ENCODE data around the gene CATSPERB. TPM values are rescaled to one million over a fixed set of nuclear protein-coding genes. Genes with fewer than 3 reads are reported as not detected.

CATSPERB gene
- total RNA-seq, 2 experiments from 2014 or later, result 5.3 to 7.1 TPM

DNA sequence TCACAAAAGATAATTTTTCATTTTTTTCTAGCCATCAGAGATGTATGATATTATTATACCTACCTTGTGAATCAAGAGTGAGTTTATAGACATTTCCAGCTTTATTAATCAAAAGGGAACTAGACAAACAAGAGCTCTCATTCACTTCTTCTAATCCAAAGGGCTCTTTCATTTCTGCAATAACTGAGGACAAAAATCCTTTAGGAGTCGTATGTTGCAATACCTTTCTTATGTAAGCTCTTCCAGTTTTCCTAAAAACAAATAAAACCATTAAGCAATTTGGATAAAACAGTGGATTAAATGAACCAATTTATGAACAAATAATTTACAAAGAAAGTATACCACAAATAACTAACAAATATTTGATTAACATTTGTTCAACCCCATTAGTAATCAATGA, 107.1 kb downstream of the CATSPERB start:
- no peaks in the 10 kb centered on the region for H3K36me3 Mint-ChIP-seq (ENCODE audit: low read depth)
- Histone ChIP-seq H3K36me3 (ENCODE audit: insufficient read depth, low read length) (no peaks in the 10 kb centered on the region), H3K9me3 (ENCODE audit: control insufficient read depth in 1 of 2, insufficient read depth in 1 of 2, low read length in 2 of 2) (no peaks in the 10 kb centered on the region), H3K27ac (ENCODE audit: low read depth in 1 of 2, low read length in 2 of 2) (no peak overlapping the region), H3K4me1 (ENCODE audit: insufficient read depth, low read length) (no peaks in the 10 kb centered on the region), H3K27me3 (ENCODE audit: control insufficient read depth in 1 of 2, insufficient read depth in 2 of 2, low read length in 2 of 2) (no peaks in the 10 kb centered on the region), H3K4me3 (ENCODE audit: low read length) (no peak overlapping the region)
- TF ChIP-seq, protein P1, sequence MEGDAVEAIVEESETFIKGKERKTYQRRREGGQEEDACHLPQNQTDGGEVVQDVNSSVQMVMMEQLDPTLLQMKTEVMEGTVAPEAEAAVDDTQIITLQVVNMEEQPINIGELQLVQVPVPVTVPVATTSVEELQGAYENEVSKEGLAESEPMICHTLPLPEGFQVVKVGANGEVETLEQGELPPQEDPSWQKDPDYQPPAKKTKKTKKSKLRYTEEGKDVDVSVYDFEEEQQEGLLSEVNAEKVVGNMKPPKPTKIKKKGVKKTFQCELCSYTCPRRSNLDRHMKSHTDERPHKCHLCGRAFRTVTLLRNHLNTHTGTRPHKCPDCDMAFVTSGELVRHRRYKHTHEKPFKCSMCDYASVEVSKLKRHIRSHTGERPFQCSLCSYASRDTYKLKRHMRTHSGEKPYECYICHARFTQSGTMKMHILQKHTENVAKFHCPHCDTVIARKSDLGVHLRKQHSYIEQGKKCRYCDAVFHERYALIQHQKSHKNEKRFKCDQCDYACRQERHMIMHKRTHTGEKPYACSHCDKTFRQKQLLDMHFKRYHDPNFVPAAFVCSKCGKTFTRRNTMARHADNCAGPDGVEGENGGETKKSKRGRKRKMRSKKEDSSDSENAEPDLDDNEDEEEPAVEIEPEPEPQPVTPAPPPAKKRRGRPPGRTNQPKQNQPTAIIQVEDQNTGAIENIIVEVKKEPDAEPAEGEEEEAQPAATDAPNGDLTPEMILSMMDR (IDR thresholded peaks at IDR 0.05), result no peak
- no peaks in the 10 kb centered on the region for H3K9me3 Mint-ChIP-seq
- ChIA-PET CTCF (no interaction called here), POLR2A (no interaction called here)
- ATAC-seq (ENCODE audit: poor library complexity) (no peak), DNase-seq (no peak)
- no peak overlapping the region for H3K4me3 Mint-ChIP-seq
- H3K27me3 Mint-ChIP-seq, result no peaks in the 10 kb centered on the region
- H3K4me1 Mint-ChIP-seq (ENCODE audit: low read depth), result no peaks in the 10 kb centered on the region
- intact Hi-C loops (cut with DNase I, micrococcal nuclease), result no loop called here
- no peak overlapping the region for H3K27ac Mint-ChIP-seq

DNA sequence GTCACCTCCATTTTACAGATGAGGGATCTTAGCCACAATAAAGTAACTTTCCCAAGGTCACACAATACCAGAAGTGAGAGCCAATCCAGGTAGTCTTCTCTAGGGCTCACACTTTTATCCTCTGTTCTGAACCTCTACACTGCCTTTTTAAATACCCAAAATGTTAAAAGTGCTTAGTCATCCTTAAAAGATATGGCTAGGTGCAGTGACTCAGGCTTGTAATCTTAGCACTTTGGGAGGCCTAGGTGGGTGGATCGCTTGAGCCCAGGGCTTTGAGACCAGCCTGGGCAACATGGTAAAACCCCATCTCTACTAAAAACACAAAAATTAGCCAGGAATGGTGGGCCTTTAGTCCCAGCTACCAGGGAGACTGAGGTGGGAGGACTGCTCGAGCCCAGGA, 117.7 kb downstream of the CATSPERB start:
- Mint-ChIP-seq H3K4me3 (no peak overlapping the region), H3K36me3 (ENCODE audit: low read depth) (no peaks in the 10 kb centered on the region), H3K9me3 (no peaks in the 10 kb centered on the region), H3K27me3 (no peaks in the 10 kb centered on the region), H3K4me1 (ENCODE audit: low read depth) (no peaks in the 10 kb centered on the region), H3K27ac (no peak overlapping the region)
- DNase-seq (no peak), ATAC-seq (ENCODE audit: poor library complexity) (no peak)
- Histone ChIP-seq H3K4me3 (ENCODE audit: low read length) (no peak overlapping the region), H3K9me3 (ENCODE audit: control insufficient read depth in 1 of 2, insufficient read depth in 1 of 2, low read length in 2 of 2) (no peaks in the 10 kb centered on the region), H3K36me3 (ENCODE audit: insufficient read depth, low read length) (no peaks in the 10 kb centered on the region), H3K4me1 (ENCODE audit: insufficient read depth, low read length) (no peaks in the 10 kb centered on the region), H3K27me3 (ENCODE audit: control insufficient read depth in 1 of 2, insufficient read depth in 2 of 2, low read length in 2 of 2) (no peaks in the 10 kb centered on the region), H3K27ac (ENCODE audit: low read depth in 1 of 2, low read length in 2 of 2) (no peak overlapping the region)
- ChIA-PET CTCF (no interaction called here), POLR2A (no interaction called here)
- intact Hi-C loops (cut with DNase I, micrococcal nuclease), result no loop called here
- TF ChIP-seq, protein P1 (IDR thresholded peaks at IDR 0.05), result no peak

DNA sequence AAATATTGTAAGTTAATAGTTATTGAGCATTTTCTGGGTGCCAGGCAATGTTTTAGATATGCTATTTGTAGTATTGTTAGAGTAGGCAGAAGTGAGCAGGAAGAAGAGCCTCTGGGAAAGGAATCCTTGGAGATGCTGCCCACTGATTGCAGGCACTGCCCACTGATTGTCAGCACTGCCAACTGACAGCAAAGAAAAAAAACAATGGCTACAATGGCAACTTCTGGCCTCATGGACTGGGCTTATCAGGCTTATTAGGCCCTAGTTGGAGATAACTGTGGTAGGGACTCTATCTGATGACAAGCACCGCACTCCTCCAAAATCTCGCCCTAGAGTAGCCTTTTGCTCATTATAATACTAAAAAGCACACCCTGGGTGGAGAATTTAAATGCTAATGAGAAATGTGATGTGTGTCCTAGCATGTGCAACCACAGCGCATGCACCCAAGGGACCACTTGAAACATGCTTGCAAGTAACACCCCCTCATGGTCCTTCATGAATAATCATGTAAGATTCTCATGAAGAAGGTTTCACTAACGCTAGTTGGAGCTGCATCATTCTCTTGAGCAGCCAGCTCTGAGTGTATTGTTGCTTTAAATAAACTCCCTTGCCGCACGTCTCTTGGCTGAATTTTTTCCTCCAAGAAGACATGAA, 118.3 kb downstream of the CATSPERB start:
- no peak overlapping the region for H3K27ac ChIP-seq (ENCODE audit: low read depth in 1 of 2, low read length in 2 of 2)
- Mint-ChIP-seq H3K4me3 (no peak overlapping the region), H3K36me3 (ENCODE audit: low read depth) (no peaks in the 10 kb centered on the region), H3K27me3 (no peaks in the 10 kb centered on the region), H3K4me1 (ENCODE audit: low read depth) (no peaks in the 10 kb centered on the region), H3K27ac (no peak overlapping the region), H3K9me3 (no peaks in the 10 kb centered on the region)
- no peak overlapping the region for H3K4me3 ChIP-seq (ENCODE audit: low read length)
- intact Hi-C loops (cut with DNase I, micrococcal nuclease), result no loop called here
- TF ChIP-seq, protein P1 (IDR thresholded peaks at IDR 0.05), result no peak
- CTCF ChIA-PET, result no interaction called here
- DNase-seq (no peak), ATAC-seq (ENCODE audit: poor library complexity) (no peak)
- no peaks in the 10 kb centered on the region for H3K27me3 ChIP-seq (ENCODE audit: control insufficient read depth in 1 of 2, insufficient read depth in 2 of 2, low read length in 2 of 2)
- no peaks in the 10 kb centered on the region for H3K9me3 ChIP-seq (ENCODE audit: control insufficient read depth in 1 of 2, insufficient read depth in 1 of 2, low read length in 2 of 2)
- H3K4me1 ChIP-seq (ENCODE audit: insufficient read depth, low read length), result no peaks in the 10 kb centered on the region
- H3K36me3 ChIP-seq (ENCODE audit: insufficient read depth, low read length), result no peaks in the 10 kb centered on the region
- POLR2A ChIA-PET, result no interaction called here
